ENCODE results near the gene FUS. TPM values are rescaled to one million over a fixed set of nuclear protein-coding genes. Genes with fewer than 3 reads are reported as not detected.
A peak's percentile ranks its signal among the peaks of the same experiment; 100 is the strongest.

The FUS gene
- total and polyA plus RNA-seq, 9 of the 15 experiments (the other 6 are each of a cell fraction or from before 2014, with no cell fraction given) = 43.9 to 575 (median 87.2) TPM

GRCh38 chr16:31130899-31131298 is 49.0 kb upstream of the FUS start (continued):
- TF ChIP-seq, protein P1, sequence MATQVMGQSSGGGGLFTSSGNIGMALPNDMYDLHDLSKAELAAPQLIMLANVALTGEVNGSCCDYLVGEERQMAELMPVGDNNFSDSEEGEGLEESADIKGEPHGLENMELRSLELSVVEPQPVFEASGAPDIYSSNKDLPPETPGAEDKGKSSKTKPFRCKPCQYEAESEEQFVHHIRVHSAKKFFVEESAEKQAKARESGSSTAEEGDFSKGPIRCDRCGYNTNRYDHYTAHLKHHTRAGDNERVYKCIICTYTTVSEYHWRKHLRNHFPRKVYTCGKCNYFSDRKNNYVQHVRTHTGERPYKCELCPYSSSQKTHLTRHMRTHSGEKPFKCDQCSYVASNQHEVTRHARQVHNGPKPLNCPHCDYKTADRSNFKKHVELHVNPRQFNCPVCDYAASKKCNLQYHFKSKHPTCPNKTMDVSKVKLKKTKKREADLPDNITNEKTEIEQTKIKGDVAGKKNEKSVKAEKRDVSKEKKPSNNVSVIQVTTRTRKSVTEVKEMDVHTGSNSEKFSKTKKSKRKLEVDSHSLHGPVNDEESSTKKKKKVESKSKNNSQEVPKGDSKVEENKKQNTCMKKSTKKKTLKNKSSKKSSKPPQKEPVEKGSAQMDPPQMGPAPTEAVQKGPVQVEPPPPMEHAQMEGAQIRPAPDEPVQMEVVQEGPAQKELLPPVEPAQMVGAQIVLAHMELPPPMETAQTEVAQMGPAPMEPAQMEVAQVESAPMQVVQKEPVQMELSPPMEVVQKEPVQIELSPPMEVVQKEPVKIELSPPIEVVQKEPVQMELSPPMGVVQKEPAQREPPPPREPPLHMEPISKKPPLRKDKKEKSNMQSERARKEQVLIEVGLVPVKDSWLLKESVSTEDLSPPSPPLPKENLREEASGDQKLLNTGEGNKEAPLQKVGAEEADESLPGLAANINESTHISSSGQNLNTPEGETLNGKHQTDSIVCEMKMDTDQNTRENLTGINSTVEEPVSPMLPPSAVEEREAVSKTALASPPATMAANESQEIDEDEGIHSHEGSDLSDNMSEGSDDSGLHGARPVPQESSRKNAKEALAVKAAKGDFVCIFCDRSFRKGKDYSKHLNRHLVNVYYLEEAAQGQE (IDR thresholded peaks at IDR 0.05; ENCODE audit: borderline replicate concordance) = no peak
- TF ChIP-seq, protein P1 (CRISPR knock-in tag; IDR thresholded peaks at IDR 0.05; ENCODE audit: low read depth) = no peak
- no peak for TF ChIP-seq POLR2H (tag; IDR thresholded peaks at IDR 0.05; ENCODE audit: low read depth)
- no peak for TF ChIP-seq ZNF592 (IDR thresholded peaks at IDR 0.05)
- peak; percentile 11; the same call in 1 of the 2 replicates for TF ChIP-seq RBFOX2 (IDR thresholded peaks at IDR 0.05; ENCODE audit: low read depth, low read length)
